Kidney epithelial cell (primary cell): ENCODE results near the gene FMOD. TPM values are rescaled to one million over a fixed set of nuclear protein-coding genes. Genes with fewer than 3 reads are reported as not detected.

ENCODE experiments used
- DNase-seq: peaks from one replicate; pipeline ENCODE4 v3.0.0-alpha.2; 2010; ENCODE audit warnings: low read depth
- H3K27me3 ChIP-seq: 2 replicates; pipeline ENCODE4 v1.6.0; 2011; ENCODE audit warnings: low read length; ENCODE audit not compliant: control insufficient read depth, insufficient read depth
- H3K36me3 ChIP-seq: 2 replicates; pipeline ENCODE4 v1.5.1; 2011; ENCODE audit warnings: low read length; ENCODE audit not compliant: control insufficient read depth, insufficient read depth
- H3K4me3 ChIP-seq: 2 replicates; pipeline ENCODE4 v1.5.1; 2011; ENCODE audit warnings: low read depth, mild to moderate bottlenecking, control low read depth, low read length
- total RNA-seq: library from RNA; depleted of rRNA; stranded (reverse); fragments of >200 nt; gene quantifications from 2 replicates; pipeline ENCODE4 v1.2.3, GENCODE V29; 2015
- TF ChIP-seq, protein P1 (sequence below): IDR thresholded peaks from 2 replicates; pipeline ENCODE4 v1.5.1; 2011; ENCODE audit warnings: mild to moderate bottlenecking, moderate library complexity, low read length, control low read depth, inconsistent platforms; ENCODE audit not compliant: insufficient read depth, poor library complexity, severe bottlenecking

The FMOD gene
- total RNA-seq, 1 donor from 2014 or later, result 0.79 TPM

DNA sequence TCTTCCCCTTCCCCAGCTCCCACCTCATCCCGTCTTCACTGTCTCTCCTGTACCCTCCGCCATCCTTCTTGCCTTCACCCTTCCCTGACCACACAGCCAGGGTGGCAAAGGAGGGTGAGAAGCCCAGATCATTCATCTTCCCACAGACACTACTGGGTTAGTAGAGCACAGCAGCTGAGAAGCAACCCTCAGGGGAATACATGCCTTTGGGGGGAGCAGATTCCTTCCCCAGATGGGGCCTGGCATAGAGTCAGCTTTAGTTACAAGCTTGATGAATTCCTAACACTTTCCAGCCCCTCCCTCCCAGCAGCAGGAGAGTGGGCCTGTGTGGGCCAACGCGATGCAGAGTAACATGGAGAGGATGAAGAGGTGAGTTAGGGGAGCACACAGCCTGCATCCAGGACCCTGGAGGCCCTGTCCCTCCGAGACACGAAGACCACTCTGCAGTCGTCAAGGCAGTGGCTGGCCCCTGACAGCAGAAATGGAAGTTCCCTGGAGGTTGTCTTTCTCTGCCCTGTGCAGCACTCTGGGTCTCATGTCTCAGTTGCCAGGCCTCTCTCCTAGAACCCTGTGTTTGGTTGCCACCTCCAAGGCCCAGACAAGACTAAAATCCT is 54.4 kb downstream of the FMOD start:
- DNase-seq, result no peak
- TF ChIP-seq, protein P1, sequence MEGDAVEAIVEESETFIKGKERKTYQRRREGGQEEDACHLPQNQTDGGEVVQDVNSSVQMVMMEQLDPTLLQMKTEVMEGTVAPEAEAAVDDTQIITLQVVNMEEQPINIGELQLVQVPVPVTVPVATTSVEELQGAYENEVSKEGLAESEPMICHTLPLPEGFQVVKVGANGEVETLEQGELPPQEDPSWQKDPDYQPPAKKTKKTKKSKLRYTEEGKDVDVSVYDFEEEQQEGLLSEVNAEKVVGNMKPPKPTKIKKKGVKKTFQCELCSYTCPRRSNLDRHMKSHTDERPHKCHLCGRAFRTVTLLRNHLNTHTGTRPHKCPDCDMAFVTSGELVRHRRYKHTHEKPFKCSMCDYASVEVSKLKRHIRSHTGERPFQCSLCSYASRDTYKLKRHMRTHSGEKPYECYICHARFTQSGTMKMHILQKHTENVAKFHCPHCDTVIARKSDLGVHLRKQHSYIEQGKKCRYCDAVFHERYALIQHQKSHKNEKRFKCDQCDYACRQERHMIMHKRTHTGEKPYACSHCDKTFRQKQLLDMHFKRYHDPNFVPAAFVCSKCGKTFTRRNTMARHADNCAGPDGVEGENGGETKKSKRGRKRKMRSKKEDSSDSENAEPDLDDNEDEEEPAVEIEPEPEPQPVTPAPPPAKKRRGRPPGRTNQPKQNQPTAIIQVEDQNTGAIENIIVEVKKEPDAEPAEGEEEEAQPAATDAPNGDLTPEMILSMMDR, result no peak
- Histone ChIP-seq H3K36me3 (no peaks in the 10 kb centered on the region), H3K27me3 (peaks cover 3% of the 10 kb centered on the region), H3K4me3 (no peak overlapping the region)

DNA sequence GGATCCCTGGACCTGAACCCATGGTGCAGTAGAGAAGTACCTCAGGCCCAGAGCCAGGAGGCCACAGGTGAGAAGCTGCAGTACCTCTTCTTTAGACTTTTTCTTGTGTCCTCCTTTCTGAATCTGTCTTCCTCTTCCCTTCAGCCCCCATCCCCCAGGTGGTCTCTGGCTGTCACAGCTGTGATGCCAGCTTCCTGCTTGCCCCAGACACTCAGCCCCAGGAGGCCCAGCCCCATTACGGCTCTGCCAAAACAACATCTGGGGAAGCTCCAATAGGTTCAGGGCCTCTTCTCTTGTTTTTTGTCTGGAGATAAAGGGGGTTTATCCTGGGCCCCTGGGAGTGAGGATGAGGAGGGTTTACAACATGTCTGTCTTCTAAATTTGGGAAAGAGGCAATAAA is 55.1 kb downstream of the FMOD start:
- TF ChIP-seq, protein P1, result no peak
- no peak for DNase-seq
- H3K36me3 ChIP-seq, result no peaks in the 10 kb centered on the region
- peaks cover 3% of the 10 kb centered on the region for H3K27me3 ChIP-seq
- no peak overlapping the region for H3K4me3 ChIP-seq

DNA sequence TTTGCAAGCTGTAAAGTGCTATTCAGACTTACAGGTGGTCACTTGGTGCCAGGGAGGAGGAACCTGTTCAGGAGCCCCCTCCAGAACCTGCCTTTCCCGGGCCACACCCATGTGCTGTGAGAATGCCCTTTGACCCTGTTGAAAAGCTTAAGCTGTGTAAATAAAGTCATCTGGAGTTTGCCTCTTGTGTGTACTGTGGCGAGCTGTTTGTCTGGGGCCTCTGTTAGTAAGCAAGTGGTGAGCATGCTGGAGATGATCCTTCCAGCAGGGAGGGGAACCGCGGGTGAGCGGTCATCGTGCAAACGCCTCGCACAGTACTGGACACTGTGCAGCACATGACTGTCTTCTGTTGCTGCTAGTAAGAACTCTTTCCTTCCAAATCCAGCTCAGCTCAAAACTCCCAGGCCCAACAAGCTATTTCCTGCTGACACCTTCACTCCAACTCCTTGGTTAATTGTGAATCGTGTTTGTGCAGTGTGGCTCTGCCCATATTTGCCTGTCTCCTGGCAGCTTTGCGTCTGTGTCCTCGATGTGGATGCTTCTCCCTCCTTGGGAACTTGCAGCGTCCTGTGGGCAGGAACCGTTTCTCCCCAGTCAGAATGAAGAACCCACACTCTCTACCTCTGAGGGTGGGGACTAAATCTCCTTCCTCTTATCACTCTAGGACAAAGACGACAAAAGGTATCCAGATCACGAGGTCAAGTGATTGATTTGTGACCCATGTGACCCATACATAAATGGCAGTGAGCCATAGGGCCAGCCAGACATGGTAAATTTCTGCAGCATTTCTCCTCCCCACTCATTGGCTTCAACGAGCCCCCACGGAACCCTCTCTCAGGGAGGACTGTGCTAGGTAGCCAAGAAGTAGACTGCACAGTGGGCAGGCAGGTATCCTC is 59.5 kb downstream of the FMOD start:
- TF ChIP-seq, protein P1, result no peak
- no peaks in the 10 kb centered on the region for H3K36me3 ChIP-seq
- no peak for DNase-seq
- H3K4me3 ChIP-seq, result no peak overlapping the region
- H3K27me3 ChIP-seq, result no peaks in the 10 kb centered on the region

Other genes with a start within 250 kb of the FMOD start
- 5.6 and 7.0 TPM in 2 replicates for gene ADORA1, start 223.4 kb downstream of the FMOD start, total RNA-seq
- gene MYBPH, start 175.3 kb downstream of the FMOD start, total RNA-seq, result not detected in 2 replicates
- 1.5 and 2.1 TPM in 2 replicates for gene CHI3L1, start 164.4 kb downstream of the FMOD start, total RNA-seq
- gene CHIT1, start 121.4 kb downstream of the FMOD start, total RNA-seq, result not detected in 2 replicates
- gene BTG2, start 45.6 kb downstream of the FMOD start, total RNA-seq, result 24.1 and 24.3 TPM in 2 replicates
- under 0.01 TPM in 1 of 2 replicates, not detected in the other for gene PRELP, start 124.7 kb upstream of the FMOD start, total RNA-seq
- not detected in 2 replicates for gene OPTC, start 143.0 kb upstream of the FMOD start, total RNA-seq